Fibroblast of villous mesenchyme (primary cell): Measurements from ENCODE around the gene TXNRD2. TPM values are rescaled to one million over a fixed set of nuclear protein-coding genes. Genes with fewer than 3 reads are reported as not detected.
A peak's percentile ranks its signal among the peaks of the same experiment; 100 is the strongest.

Experiments used
- DNase-seq: peaks from one replicate; pipeline ENCODE4 v3.0.0-alpha.2; 2010; ENCODE audit warnings: low read depth
- H3K4me3 ChIP-seq: 2 replicates; pipeline ENCODE4 v1.5.1; 2011; ENCODE audit warnings: low read depth, mild to moderate bottlenecking, low read length
- total RNA-seq: library from RNA; depleted of rRNA; stranded (reverse); fragments of >200 nt; gene quantifications from 2 replicates; pipeline ENCODE4 v1.2.3, GENCODE V29; 2012
- TF ChIP-seq, protein P1 (sequence below): IDR thresholded peaks from 2 replicates; pipeline ENCODE4 v1.5.1; 2012; ENCODE audit warnings: low read depth, mild to moderate bottlenecking, low read length; ENCODE audit not compliant: insufficient read depth

TXNRD2 gene
- total RNA-seq, 1 donor = 39.3 TPM

DNA sequence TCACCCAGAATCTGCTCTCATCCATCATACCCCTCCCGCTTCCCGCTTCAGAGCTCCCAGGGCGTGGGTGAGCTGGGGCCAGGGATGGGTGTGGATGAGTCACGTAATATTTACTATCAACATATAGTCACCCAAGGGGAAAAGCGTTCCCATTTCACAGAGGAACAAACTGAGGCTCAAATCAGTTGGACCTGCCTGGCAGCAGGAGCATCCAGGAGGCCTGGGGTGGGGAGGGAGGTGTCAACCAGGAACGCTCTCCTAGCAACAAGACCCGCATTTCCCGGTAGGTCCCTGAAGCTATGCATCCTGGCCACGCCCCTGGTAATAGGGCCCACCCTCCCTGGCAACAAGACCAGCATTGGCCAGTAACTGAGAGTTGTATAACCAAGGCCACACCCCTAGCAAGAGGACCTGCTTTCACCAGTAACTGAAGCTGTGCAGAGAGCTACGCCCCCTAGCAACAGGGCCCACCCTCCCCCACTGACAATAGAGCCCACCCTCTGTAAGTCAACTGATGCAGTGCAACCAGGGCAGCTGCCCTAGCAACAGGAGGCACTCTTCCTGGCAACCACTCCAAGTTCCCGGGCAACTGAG lies 32.7 kb upstream of the TXNRD2 start:
- TF ChIP-seq, protein P1, sequence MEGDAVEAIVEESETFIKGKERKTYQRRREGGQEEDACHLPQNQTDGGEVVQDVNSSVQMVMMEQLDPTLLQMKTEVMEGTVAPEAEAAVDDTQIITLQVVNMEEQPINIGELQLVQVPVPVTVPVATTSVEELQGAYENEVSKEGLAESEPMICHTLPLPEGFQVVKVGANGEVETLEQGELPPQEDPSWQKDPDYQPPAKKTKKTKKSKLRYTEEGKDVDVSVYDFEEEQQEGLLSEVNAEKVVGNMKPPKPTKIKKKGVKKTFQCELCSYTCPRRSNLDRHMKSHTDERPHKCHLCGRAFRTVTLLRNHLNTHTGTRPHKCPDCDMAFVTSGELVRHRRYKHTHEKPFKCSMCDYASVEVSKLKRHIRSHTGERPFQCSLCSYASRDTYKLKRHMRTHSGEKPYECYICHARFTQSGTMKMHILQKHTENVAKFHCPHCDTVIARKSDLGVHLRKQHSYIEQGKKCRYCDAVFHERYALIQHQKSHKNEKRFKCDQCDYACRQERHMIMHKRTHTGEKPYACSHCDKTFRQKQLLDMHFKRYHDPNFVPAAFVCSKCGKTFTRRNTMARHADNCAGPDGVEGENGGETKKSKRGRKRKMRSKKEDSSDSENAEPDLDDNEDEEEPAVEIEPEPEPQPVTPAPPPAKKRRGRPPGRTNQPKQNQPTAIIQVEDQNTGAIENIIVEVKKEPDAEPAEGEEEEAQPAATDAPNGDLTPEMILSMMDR = no peak
- no peak overlapping the region for H3K4me3 ChIP-seq
- DNase-seq = peak; percentile 65

DNA sequence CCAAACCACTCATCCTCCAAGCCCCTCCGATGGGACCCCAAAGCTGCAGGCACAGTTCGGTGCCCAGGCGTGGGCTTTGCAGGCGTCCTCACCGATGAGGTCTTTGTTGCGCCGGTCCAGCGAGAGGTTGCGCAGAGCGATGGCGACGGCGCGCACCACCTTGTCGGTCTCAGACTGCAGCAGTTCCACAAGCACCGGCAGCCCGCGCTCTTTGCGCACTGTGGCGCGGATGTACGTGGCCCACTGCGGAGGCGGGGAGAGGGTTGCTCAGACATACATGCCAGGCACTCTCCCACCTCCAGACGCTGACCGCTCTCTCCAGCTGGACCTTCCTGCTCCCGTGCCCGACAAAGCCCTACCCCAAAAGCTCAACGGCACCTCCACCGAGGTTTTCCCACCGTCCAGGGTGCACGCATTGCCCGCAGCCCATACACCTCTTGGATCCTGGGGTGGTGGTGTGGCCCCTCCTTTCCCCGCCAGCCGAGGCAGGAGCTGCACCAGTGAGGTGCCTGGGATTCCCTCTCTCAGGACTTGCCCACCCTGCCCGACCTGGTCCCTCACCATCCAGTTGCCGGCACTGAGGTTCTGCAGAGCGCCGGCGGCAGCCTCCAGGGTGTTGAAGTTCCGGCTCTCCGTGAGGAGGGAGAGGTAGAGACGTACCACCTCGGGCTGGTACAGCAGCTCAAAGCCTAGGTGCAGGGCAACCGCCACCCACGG lies 32.1 kb upstream of the TXNRD2 start:
- no peak for DNase-seq
- no peak overlapping the region for H3K4me3 ChIP-seq
- TF ChIP-seq, protein P1 = no peak

DNA sequence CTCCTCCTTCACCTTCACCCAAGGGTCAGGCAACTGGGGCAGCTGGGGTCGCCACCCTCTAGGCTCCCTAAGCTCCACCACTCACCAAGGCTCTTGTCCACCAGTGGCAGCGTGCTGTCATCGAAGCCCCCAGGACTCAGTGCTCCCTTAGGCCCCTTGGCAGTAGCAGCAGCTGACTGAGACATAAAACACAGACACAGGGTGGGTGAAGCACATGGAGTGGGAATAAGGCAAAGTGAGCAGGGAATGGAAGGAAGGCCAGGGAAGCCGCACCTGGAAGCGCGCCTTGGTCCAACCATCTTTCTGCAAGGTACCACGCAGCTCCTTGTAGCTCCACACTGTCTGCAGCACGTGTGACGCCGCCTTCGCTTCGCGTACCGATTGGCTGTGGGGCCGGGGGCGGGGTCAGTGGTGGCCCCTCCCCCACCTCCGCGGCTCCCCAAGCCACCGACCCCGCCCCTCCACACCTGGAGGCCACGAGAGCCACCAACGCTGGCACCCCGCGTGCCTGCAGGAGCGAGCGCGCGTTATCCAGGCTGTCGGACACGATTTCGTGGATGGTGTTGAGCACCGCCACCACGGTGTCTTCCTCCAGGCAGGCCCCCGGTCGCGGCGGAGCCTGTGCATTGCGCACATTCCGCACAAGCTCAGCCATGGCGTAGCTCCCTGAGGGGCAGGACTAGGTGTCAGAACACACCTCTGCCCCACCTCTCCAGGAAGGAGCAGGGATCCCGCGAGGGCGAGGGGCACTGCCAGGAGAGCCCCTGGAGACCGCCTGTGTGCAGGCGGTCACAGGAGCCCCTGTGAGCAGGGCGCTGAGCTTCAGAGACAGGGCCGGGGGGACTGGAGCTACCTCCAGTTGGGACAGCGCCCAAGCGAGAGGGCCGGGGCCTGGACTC lies 31.3 kb upstream of the TXNRD2 start:
- no peak overlapping the region for H3K4me3 ChIP-seq
- DNase-seq = no peak
- TF ChIP-seq, protein P1 = no peak

DNA sequence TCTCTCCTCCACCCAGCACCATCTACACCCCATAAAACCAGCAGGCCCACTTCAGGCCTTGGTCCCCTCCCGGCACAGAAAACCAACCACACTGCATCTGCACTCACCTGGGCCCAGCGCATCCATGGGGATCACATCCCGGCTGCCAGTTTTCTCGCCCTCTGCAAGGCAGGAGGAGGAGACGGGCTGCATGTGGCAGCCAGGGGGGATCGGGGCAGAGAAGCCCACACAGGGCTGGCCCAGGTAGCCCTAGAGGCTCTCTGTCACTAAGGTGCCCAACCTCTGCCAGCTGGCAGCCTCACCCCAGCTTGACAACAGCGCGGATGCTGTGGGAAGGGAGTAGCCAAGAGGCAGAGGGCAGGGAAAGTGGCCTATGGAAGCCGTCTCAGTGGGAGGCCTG lies 30.6 kb upstream of the TXNRD2 start:
- no peak overlapping the region for H3K4me3 ChIP-seq
- no peak for DNase-seq
- TF ChIP-seq, protein P1 = no peak

DNA sequence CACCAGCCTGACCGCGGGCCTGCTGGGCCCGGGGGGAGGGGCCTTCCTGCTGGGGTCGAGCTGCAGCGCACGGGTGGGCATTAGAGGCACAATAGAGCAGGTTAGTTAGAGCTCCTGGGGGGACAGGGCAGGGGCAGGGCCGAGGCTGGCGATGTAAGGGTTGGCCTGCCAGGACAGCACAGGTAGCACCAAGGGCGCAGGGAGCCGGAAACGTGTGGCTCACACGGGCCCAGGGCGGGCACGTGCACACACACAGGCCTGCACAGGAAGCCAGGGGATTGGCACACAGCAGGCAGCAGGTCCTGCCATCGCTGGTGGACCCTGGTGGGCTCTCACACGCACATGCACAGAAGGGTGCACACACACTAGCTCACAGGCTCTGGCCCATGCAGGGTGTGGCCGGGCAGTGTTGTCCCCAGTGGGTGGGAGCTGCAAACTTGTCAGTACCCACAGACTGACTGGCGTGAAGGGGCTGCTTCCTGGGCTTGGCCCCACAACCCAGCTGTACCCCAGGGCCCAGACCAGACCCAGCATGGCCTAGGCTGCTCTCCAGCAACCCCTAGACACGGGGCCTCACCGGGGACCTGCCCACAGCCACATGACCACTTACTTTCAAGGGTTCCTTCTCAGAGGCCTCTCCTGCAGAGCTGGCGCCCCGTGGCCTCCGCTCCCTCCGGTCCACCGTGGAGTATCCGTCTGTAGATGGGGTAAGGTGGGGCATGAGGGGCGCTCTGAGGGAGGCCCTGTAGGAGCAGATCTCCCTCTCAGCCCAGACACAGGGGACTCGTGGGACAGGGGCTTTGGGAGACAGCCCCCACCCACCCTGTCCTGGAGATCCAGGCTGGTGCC lies 29.9 kb upstream of the TXNRD2 start:
- TF ChIP-seq, protein P1 = no peak
- no peak for DNase-seq

More for the DNA sequence above, 29.9 kb upstream of the TXNRD2 start:
- no peak overlapping the region for H3K4me3 ChIP-seq
